ENCODE results near the gene GLI1. TPM values are rescaled to one million over a fixed set of nuclear protein-coding genes. Genes with fewer than 3 reads are reported as not detected.
"Not testable (repeated sequence)": the region's sequence is repeated elsewhere in the genome, so short reads cannot be mapped to it uniquely, and the experiment has no call there.

GLI1 gene
- total RNA-seq, 2 donors from 2014 or later = 1.7 to 13.0 TPM

DNA sequence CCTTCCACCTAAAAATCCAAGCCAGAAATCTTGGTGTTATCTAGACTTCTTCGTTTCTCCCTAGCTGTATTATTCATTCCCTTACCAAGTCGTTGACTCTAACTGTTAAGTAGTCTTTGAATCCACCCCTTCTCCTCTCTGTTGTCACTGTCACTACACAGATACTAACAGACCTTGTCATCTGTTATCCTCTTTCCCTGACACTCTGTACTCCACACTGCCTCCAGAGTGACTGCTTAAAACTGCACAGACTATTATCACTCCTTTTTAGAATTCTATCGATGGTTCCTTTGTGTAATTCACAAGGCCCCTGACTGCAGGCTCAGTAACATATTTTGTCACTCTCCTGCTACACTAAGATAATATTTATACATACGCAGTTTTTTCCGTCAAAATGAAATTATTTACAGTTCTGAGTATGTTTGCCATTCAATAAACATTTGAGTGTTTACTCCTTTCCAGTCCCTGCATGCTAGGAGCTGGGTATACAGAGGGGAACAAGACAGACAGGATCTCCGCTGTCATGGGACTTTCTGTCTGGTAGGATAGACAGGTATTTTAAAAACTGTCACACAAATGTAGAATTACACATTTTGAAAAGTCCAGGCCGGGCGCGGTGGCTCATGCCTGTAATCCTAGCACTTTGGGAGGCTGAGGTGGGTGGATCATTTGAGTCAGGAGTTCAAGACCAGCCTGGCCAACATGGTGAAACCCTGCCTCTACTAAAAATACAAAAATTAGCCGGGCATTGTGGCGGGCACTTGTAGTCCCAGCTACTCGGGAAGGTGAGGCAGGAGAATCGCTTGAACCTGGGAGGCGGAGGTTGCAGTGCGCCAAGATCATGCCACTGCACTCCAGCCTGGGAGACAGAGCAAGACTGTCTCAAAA, 32.1 kb downstream of the GLI1 start:
- Histone ChIP-seq H3K27me3 (replicated peaks; ENCODE audit: insufficient read depth) (no peaks in the 10 kb centered on the region), H3K4me3 (no peak overlapping the region), H3K4me1 (ENCODE audit: control insufficient read depth in 1 of 2, low read depth in 2 of 2) (peaks cover 6 to 12% of the 10 kb centered on the region in 2 donors), H3K27ac (no peak overlapping the region), H3K36me3 (peaks cover 33% of the 10 kb centered on the region), H3K9me3 (no peaks in the 10 kb centered on the region)
- ATAC-seq (ENCODE audit: insufficient number of reproducible peaks, low FRiP score, low read depth) (no peak), DNase-seq (ENCODE audit: low spot score) (no peak)
- TF ChIP-seq, protein P1, sequence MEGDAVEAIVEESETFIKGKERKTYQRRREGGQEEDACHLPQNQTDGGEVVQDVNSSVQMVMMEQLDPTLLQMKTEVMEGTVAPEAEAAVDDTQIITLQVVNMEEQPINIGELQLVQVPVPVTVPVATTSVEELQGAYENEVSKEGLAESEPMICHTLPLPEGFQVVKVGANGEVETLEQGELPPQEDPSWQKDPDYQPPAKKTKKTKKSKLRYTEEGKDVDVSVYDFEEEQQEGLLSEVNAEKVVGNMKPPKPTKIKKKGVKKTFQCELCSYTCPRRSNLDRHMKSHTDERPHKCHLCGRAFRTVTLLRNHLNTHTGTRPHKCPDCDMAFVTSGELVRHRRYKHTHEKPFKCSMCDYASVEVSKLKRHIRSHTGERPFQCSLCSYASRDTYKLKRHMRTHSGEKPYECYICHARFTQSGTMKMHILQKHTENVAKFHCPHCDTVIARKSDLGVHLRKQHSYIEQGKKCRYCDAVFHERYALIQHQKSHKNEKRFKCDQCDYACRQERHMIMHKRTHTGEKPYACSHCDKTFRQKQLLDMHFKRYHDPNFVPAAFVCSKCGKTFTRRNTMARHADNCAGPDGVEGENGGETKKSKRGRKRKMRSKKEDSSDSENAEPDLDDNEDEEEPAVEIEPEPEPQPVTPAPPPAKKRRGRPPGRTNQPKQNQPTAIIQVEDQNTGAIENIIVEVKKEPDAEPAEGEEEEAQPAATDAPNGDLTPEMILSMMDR (IDR thresholded peaks at IDR 0.05) = no peak

DNA sequence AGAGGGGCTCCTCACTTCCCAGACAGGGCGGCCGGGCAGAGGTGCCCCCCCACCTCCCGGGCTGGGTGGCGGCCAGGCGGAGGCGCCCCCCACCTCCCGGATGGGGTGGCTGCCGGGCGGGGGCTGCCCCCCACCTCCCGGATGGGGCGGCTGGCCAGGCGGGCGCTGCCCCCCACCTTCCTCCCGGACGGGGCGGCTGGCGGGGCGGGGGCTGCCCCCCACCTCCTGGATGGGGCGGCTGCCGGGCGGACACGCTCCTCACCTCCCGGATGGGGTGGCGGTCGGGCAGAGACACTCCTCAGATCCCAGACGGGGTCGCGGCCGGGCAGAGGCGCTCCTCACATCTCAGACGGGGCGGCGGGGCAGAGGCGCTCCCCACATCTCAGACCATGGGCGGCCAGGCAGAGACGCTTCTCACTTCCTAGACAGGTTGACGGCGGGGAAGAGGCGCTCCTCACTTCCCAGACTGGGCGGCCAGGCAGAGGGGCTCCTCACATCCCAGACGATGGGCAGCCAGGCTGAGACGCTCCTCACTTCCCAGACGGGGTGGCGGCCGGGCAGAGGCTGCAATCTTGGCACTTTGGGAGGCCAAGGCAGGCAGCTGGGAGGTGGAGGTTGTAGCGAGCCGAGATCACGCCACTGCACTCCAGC, 35.6 kb downstream of the GLI1 start:
- H3K27ac ChIP-seq; H3K4me1 ChIP-seq (ENCODE audit: control insufficient read depth in 1 of 2, low read depth in 2 of 2); H3K9me3 ChIP-seq; H3K27me3 ChIP-seq (replicated peaks; ENCODE audit: insufficient read depth); DNase-seq (ENCODE audit: low spot score); H3K4me3 ChIP-seq; ATAC-seq (ENCODE audit: insufficient number of reproducible peaks, low FRiP score, low read depth): not testable (repeated sequence)
- H3K36me3 ChIP-seq = peaks cover 52% of the 10 kb centered on the region

DNA sequence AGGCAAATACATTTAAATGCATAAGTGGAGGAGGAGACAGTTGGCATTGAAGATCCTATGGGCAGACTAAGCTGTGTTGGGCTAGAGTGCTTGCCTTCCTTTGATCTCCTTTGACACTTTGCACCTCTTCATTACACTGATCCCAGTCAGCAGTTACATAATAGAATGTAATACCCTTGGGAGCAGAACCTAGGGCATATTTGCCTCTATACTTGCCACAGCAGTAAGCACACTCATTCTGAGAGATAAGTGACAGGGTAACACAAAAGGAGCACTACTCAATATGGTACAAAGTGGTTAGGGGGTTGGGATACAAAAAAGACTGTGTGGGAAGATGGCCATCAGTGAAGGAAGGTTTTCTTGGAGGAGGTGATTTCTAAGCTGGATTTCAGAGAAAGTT, 37.2 kb downstream of the GLI1 start:
- Histone ChIP-seq H3K27ac (no peak overlapping the region), H3K27me3 (replicated peaks; ENCODE audit: insufficient read depth) (no peaks in the 10 kb centered on the region), H3K36me3 (peaks cover 50% of the 10 kb centered on the region), H3K4me3 (no peak overlapping the region), H3K4me1 (ENCODE audit: control insufficient read depth in 1 of 2, low read depth in 2 of 2) (no peaks in the 10 kb centered on the region), H3K9me3 (no peaks in the 10 kb centered on the region)
- no peak for DNase-seq (ENCODE audit: low spot score)
- TF ChIP-seq, protein P1 (IDR thresholded peaks at IDR 0.05) = no peak
- ATAC-seq (ENCODE audit: insufficient number of reproducible peaks, low FRiP score, low read depth) = no peak

DNA sequence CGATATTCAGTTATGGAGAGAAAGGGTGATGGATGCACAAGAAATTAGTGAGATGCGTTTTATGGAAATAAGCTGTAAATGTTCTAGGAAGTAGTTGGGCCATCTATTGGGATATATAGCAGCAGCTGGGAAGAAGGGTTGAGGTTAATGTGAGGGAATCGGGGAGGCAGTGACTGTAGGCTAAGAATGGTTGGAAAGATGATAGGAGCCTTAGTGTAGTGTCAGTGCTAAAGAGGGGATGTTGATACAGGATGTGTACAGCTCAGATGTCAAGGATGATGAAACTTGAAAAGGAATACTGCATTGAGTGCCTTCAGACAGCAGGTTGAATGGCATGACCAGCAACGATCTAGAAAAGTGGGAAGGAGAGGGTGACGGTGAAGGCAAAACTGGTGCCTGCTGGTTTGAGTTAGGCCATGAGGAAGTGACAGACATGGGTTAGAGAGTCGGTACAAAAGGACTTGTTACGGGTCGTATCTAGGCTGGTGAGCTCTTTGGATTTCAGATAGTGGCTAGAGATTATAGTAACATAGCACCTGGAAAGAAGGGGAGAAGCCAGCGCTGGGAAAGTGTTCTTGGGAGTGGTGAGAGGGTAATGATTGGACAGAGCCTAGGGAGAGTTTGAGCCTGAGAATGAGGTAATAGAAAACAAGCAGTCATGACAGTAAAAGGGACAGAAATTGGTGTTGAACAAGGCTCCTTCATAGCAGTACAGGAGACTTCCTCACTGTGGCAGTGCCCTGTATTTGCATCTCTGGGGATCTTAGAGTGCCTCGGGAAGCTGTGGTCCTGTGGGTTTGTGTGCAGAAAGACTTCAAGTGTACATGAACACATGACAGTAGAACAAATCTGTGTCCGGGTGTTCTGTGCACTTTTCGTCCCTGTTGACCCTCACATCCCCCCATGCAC, 37.9 kb downstream of the GLI1 start:
- TF ChIP-seq, protein P1 (IDR thresholded peaks at IDR 0.05) = no peak
- no peaks in the 10 kb centered on the region for H3K4me1 ChIP-seq (ENCODE audit: control insufficient read depth in 1 of 2, low read depth in 2 of 2)
- ATAC-seq (ENCODE audit: insufficient number of reproducible peaks, low FRiP score, low read depth) = no peak
- no peaks in the 10 kb centered on the region for H3K27me3 ChIP-seq (replicated peaks; ENCODE audit: insufficient read depth)
- DNase-seq (ENCODE audit: low spot score) = no peak
- H3K27ac ChIP-seq = no peak overlapping the region
- peaks cover 51% of the 10 kb centered on the region for H3K36me3 ChIP-seq
- no peak overlapping the region for H3K4me3 ChIP-seq
- no peaks in the 10 kb centered on the region for H3K9me3 ChIP-seq

DNA sequence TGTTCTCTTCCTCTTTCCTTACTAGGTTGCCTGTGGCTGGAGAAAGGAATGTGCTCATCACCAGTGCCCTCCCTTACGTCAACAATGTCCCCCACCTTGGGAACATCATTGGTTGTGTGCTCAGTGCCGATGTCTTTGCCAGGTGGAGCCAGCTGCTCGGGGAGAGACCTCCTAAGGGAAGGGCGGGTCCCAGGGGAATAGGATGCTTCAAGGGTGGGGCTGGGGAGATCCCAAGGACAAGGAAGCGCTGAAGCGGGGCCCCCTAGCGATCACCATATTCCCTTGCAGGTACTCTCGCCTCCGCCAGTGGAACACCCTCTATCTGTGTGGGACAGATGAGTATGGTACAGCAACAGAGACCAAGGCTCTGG, 38.5 kb downstream of the GLI1 start:
- DNase-seq (ENCODE audit: low spot score) (no peak), ATAC-seq (ENCODE audit: insufficient number of reproducible peaks, low FRiP score, low read depth) (no peak)
- Histone ChIP-seq H3K27me3 (replicated peaks; ENCODE audit: insufficient read depth) (no peaks in the 10 kb centered on the region), H3K36me3 (peaks cover 46% of the 10 kb centered on the region), H3K4me1 (ENCODE audit: control insufficient read depth in 1 of 2, low read depth in 2 of 2) (no peaks in the 10 kb centered on the region), H3K4me3 (no peak overlapping the region), H3K27ac (no peak overlapping the region), H3K9me3 (no peaks in the 10 kb centered on the region)
- TF ChIP-seq, protein P1 (IDR thresholded peaks at IDR 0.05) = no peak

All from thoracic aorta (tissue), 2 donors.